Mesothelial cell of epicardium (in vitro differentiated cells): ENCODE results near the gene MLH1. TPM values are rescaled to one million over a fixed set of nuclear protein-coding genes. Genes with fewer than 3 reads are reported as not detected.

Experiments
- DNase-seq, 2 experiments: peaks; one replicate each; pipeline ENCODE4 v3.0.0; 2021; ENCODE audit warnings: low spot score in 2 of 2; ENCODE audit not compliant: unreplicated experiment in 2 of 2
- H3K27ac Mint-ChIP-seq: 2 replicates; pipeline ENCODE4 v1.8.0; 2021; ENCODE audit warnings: mixed read lengths
- H3K27me3 Mint-ChIP-seq: 2 replicates; pipeline ENCODE4 v1.8.0; 2021; ENCODE audit warnings: low read depth, mixed read lengths
- H3K36me3 Mint-ChIP-seq: 2 replicates; pipeline ENCODE4 v1.8.0; 2021; ENCODE audit warnings: mixed read lengths
- H3K4me1 Mint-ChIP-seq: 2 replicates; pipeline ENCODE4 v1.8.0; 2021; ENCODE audit warnings: mixed read lengths
- H3K4me3 Mint-ChIP-seq: 2 replicates; pipeline ENCODE4 v1.8.0; 2021; ENCODE audit warnings: mild to moderate bottlenecking, moderate library complexity, mixed read lengths
- H3K9me3 Mint-ChIP-seq: 2 replicates; pipeline ENCODE4 v1.8.0; 2021; ENCODE audit warnings: mixed read lengths
- total RNA-seq: library from RNA; stranded (reverse); gene quantifications from 3 replicates; pipeline ENCODE4 v1.2.1, GENCODE V29; 2021
- TF ChIP-seq, protein P1 (sequence below): fragments of 200-600 bp; sonication (generic); IDR thresholded peaks from one replicate; pipeline ENCODE4 v1.5.0; 2021; ENCODE audit warnings: antibody characterized with exemption; ENCODE audit not compliant: unreplicated experiment

MLH1 gene
- total RNA-seq, 1 donor from 2014 or later, result 36.3 TPM

DNA sequence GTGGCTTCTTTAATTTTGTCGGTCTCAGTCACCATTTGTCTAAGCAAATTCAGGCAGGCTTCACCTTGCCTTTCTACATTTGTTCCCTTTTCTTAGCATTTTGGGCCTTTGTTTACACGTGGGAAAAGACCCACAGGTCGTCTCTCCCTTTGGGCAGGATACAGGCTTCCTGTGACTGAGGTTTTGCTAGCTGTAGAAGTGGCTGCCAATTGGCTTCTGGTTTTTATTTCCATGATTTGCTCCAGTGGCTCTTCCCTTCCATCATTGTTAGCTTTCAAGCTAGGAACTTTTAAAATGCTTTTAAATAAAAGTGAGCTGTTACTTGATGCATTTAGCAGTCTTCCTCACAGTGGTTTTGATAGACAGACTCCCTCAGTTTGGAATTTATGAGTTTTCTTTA lies 37.3 kb downstream of the MLH1 start:
- no peak for DNase-seq
- Mint-ChIP-seq H3K27me3 (no peaks in the 10 kb centered on the region), H3K36me3 (peaks cover 40% of the 10 kb centered on the region), H3K4me1 (no peaks in the 10 kb centered on the region), H3K27ac (no peak overlapping the region), H3K9me3 (peaks cover 17% of the 10 kb centered on the region), H3K4me3 (no peak overlapping the region)
- TF ChIP-seq, protein P1, sequence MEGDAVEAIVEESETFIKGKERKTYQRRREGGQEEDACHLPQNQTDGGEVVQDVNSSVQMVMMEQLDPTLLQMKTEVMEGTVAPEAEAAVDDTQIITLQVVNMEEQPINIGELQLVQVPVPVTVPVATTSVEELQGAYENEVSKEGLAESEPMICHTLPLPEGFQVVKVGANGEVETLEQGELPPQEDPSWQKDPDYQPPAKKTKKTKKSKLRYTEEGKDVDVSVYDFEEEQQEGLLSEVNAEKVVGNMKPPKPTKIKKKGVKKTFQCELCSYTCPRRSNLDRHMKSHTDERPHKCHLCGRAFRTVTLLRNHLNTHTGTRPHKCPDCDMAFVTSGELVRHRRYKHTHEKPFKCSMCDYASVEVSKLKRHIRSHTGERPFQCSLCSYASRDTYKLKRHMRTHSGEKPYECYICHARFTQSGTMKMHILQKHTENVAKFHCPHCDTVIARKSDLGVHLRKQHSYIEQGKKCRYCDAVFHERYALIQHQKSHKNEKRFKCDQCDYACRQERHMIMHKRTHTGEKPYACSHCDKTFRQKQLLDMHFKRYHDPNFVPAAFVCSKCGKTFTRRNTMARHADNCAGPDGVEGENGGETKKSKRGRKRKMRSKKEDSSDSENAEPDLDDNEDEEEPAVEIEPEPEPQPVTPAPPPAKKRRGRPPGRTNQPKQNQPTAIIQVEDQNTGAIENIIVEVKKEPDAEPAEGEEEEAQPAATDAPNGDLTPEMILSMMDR, result no peak

DNA sequence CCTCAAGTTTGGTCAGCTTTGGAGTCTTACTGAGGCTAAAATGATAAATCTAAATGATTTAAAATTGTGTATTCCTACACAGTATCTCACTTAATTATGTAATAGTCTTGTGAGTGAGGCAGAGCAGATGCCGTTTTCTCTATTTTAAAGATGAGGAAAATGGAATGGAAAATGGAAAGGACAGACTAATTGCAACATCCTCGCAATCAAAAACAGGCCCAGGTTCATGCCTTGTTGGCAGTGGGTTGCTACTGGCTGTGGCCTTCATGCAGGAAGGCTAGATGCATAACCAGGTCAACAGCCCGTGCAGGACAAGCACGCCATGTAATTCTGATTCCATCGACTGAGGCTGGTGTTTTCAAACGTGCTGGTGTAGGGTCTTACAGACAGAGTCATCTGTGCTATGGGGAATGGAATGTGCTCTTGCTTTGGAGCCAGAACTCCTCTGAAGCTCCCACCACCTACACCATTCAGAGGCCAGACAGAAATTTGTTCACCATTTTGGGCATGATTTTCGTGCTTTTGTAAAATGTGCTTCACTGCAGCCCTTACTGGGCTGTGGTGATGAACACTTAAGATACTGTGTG lies 37.9 kb downstream of the MLH1 start:
- Mint-ChIP-seq H3K27ac (no peak overlapping the region), H3K9me3 (peaks cover 14% of the 10 kb centered on the region), H3K27me3 (no peaks in the 10 kb centered on the region), H3K4me1 (no peaks in the 10 kb centered on the region), H3K4me3 (no peak overlapping the region), H3K36me3 (peaks cover 41% of the 10 kb centered on the region)
- DNase-seq, result no peak
- TF ChIP-seq, protein P1, result no peak

DNA sequence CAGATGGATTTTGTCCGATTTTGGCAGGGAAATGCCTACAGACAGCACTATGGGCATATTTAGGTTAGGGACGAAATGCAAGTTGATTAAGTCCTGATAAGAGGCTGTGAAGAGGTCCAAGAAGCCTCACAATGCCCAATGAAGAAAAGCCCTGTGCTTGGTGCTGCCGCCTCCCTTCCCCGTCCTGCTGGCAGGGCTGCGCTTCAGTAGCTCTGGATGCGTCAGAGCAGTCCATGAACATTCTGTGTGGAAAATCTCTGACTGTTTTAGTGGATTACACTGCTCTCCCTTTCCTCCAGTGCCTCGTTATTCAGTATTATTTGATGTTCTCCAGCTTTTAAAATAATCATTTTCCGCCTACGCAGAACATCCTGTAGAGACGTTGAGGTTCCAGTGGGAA lies 39.6 kb downstream of the MLH1 start:
- no peak for DNase-seq
- no peak overlapping the region for H3K27ac Mint-ChIP-seq
- no peak overlapping the region for H3K4me3 Mint-ChIP-seq
- H3K4me1 Mint-ChIP-seq, result no peaks in the 10 kb centered on the region
- TF ChIP-seq, protein P1, result no peak
- peaks cover 48% of the 10 kb centered on the region for H3K36me3 Mint-ChIP-seq
- peaks cover 26% of the 10 kb centered on the region for H3K9me3 Mint-ChIP-seq
- no peaks in the 10 kb centered on the region for H3K27me3 Mint-ChIP-seq

DNA sequence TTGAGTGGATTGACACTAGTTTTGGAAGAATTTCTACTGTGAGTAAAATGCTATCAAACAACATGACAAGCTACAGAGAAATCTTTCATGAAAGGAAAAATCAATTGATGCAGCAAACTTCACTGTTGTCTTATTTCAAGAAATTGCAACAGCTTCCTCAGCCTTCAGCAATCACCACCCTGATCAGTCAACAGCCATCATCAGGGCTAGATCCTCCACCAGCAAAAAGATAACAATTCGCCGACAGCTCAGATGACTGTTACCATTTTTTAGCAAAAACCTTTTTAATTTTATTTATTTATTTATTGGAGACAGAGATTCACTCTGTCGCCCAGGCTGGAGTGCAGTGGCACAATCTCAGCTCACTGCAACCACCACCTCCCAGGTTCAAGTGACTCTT lies 44.0 kb downstream of the MLH1 start:
- no peak overlapping the region for H3K27ac Mint-ChIP-seq
- TF ChIP-seq, protein P1, result no peak
- no peak for DNase-seq
- H3K4me1 Mint-ChIP-seq, result peaks cover 17% of the 10 kb centered on the region
- H3K27me3 Mint-ChIP-seq, result no peaks in the 10 kb centered on the region
- H3K36me3 Mint-ChIP-seq, result peaks cover 66% of the 10 kb centered on the region
- H3K9me3 Mint-ChIP-seq, result peaks cover 30% of the 10 kb centered on the region
- no peak overlapping the region for H3K4me3 Mint-ChIP-seq

DNA sequence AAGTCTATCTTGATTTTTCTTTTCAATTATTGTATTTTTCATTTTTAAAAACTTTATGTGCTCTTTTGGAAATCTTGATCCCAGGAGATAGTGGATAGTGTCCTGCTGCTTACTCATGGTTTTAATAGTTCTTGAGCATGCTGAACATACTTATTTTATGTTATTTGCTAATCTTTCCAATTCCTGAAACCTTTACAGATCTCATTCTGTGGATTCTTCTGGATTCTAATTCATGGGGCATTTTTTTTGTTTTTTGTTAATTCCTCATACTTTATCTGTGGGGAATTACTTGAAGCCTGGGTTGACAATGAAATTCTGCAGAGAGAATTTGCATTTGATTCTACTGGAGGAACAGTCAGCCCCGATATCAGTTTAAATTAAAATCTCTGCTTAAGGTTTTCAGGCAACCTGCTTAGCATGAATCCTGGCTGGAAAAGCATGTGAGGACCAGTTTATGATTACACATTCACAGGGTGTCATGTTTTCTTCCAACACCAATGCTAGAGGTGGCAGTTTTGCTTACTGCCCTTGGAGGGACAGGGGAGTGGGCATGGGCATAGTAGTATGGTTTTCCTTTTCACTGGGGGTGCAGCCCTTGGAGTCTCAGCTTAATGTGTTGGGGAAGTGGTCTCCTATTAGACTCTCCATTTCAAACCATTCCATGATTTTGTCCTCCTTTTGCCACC lies 46.0 kb downstream of the MLH1 start:
- H3K27me3 Mint-ChIP-seq, result no peaks in the 10 kb centered on the region
- peak overlapping the region; percentile 39 for H3K27ac Mint-ChIP-seq
- peaks cover 17% of the 10 kb centered on the region for H3K4me1 Mint-ChIP-seq
- no peak overlapping the region for H3K4me3 Mint-ChIP-seq
- no peak for DNase-seq
- TF ChIP-seq, protein P1, result no peak
- H3K9me3 Mint-ChIP-seq, result peaks cover 26% of the 10 kb centered on the region
- H3K36me3 Mint-ChIP-seq, result peaks cover 62% of the 10 kb centered on the region
